ENCODE results near the gene PPP1R2B. TPM values are rescaled to one million over a fixed set of nuclear protein-coding genes. Genes with fewer than 3 reads are reported as not detected.

PPP1R2B gene
- total RNA-seq, 2 donors from 2014 or later = not detected

GRCh38 chr5:156815988-156816599 is 34.0 kb upstream of the PPP1R2B start:
- DNase-seq (ENCODE audit: low spot score) (no peak), ATAC-seq (ENCODE audit: insufficient number of reproducible peaks, low FRiP score, low read depth) (no peak)
- Histone ChIP-seq H3K27me3 (replicated peaks; ENCODE audit: insufficient read depth) (no peaks in the 10 kb centered on the region), H3K4me1 (ENCODE audit: control insufficient read depth in 1 of 2, low read depth in 2 of 2) (no peaks in the 10 kb centered on the region), H3K27ac (no peak overlapping the region), H3K9me3 (no peaks in the 10 kb centered on the region), H3K4me3 (no peak overlapping the region), H3K36me3 (no peaks in the 10 kb centered on the region)
- peak; percentile 19 for TF ChIP-seq CTCF (IDR thresholded peaks at IDR 0.05)

DNA sequence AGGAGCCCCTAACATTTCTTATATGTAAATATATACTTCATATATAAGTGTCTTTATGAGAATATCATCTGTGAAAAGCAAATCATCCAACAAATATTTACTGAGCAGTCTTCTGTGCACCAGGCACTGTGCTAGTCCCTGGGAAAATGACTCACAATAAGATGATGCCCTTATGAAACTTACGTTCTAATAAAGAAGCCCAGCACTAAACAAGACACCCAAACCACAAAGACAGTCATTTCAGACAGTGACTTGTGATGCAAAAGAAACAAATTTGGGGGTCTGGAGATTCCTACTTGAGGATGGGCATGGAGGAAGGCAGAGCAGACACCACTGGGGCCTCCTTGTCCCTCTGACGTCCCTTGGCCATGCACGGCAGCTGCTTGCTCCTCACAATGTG is 30.6 kb upstream of the PPP1R2B start:
- H3K36me3 ChIP-seq = no peaks in the 10 kb centered on the region
- H3K4me3 ChIP-seq = no peak overlapping the region
- DNase-seq (ENCODE audit: low spot score) = no peak
- H3K27me3 ChIP-seq (replicated peaks; ENCODE audit: insufficient read depth) = no peaks in the 10 kb centered on the region
- no peak for TF ChIP-seq CTCF (IDR thresholded peaks at IDR 0.05)
- no peaks in the 10 kb centered on the region for H3K4me1 ChIP-seq (ENCODE audit: control insufficient read depth in 1 of 2, low read depth in 2 of 2)
- H3K9me3 ChIP-seq = no peaks in the 10 kb centered on the region
- ATAC-seq (ENCODE audit: insufficient number of reproducible peaks, low FRiP score, low read depth) = no peak
- H3K27ac ChIP-seq = no peak overlapping the region

GRCh38 chr5:156819967-156820581 is 30.0 kb upstream of the PPP1R2B start:
- DNase-seq (ENCODE audit: low spot score) (no peak), ATAC-seq (ENCODE audit: insufficient number of reproducible peaks, low FRiP score, low read depth) (no peak)
- TF ChIP-seq CTCF (IDR thresholded peaks at IDR 0.05) = no peak
- no peaks in the 10 kb centered on the region for H3K36me3 ChIP-seq
- no peak overlapping the region for H3K4me3 ChIP-seq
- no peaks in the 10 kb centered on the region for H3K4me1 ChIP-seq (ENCODE audit: control insufficient read depth in 1 of 2, low read depth in 2 of 2)
- H3K27me3 ChIP-seq (replicated peaks; ENCODE audit: insufficient read depth) = no peaks in the 10 kb centered on the region
- no peaks in the 10 kb centered on the region for H3K9me3 ChIP-seq
- H3K27ac ChIP-seq = no peak overlapping the region

DNA sequence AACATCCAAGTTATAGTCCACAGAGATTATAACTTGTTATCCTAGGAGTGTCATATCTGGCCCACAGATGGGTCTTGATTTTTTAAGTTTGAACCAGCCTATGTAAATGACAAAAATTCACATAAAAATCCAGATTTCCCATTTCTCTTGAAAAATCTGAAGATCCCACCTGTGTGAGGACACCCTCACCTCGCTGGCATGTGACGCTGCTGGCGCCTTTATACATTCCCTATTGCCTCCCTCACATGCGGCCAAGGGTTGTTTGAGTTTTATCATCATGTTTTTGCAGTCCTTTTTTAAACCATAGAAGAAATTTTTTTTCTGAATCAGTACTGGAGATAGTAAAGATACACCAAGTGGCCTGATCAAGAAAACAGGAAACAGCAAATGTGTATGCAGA is 25.9 kb upstream of the PPP1R2B start:
- no peaks in the 10 kb centered on the region for H3K4me1 ChIP-seq (ENCODE audit: control insufficient read depth in 1 of 2, low read depth in 2 of 2)
- ATAC-seq (ENCODE audit: insufficient number of reproducible peaks, low FRiP score, low read depth) = no peak
- TF ChIP-seq CTCF (IDR thresholded peaks at IDR 0.05) = no peak
- no peak overlapping the region for H3K4me3 ChIP-seq
- no peaks in the 10 kb centered on the region for H3K27me3 ChIP-seq (replicated peaks; ENCODE audit: insufficient read depth)
- no peak overlapping the region for H3K27ac ChIP-seq
- DNase-seq (ENCODE audit: low spot score) = no peak
- no peaks in the 10 kb centered on the region for H3K9me3 ChIP-seq
- H3K36me3 ChIP-seq = no peaks in the 10 kb centered on the region

DNA sequence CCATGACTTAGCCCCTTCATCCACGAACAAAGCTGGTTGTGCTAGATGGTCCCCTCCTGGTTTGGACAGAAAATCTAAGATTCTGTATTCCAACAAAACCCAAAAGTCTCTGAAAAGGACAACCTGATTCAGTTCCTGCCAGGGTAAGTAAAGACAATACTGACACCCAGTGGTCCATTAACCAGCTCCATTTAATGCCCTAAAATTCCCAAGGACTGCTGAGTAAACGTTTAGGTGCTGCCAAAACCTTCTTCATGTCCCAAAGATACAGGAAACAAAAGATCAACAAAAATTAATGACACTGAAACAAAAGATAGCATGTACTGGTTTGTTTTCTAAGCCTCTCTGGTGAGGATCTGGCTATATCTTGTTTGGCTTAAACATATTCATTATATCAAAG is 25.3 kb upstream of the PPP1R2B start:
- Histone ChIP-seq H3K27me3 (replicated peaks; ENCODE audit: insufficient read depth) (no peaks in the 10 kb centered on the region), H3K9me3 (no peaks in the 10 kb centered on the region), H3K27ac (no peak overlapping the region), H3K4me1 (ENCODE audit: control insufficient read depth in 1 of 2, low read depth in 2 of 2) (no peaks in the 10 kb centered on the region), H3K36me3 (no peaks in the 10 kb centered on the region), H3K4me3 (no peak overlapping the region)
- ATAC-seq (ENCODE audit: insufficient number of reproducible peaks, low FRiP score, low read depth) = no peak
- DNase-seq (ENCODE audit: low spot score) = no peak
- TF ChIP-seq CTCF (IDR thresholded peaks at IDR 0.05) = peak; percentile 29

All from thoracic aorta (tissue), 2 donors.